Activated CD4-positive, alpha-beta T cell treated with anti-CD3 and anti-CD28 coated beads for 36 hours (primary cell): Measurements from ENCODE around the gene LEUTX. TPM values are rescaled to one million over a fixed set of nuclear protein-coding genes. Genes with fewer than 3 reads are reported as not detected.

ENCODE experiments used
- ATAC-seq: fragments of 200-7000 bp; cut with Tn5 transposase; one replicate; pipeline ENCODE4 v1.10.0; 2021; ENCODE audit warnings: mild to moderate bottlenecking, moderate library complexity
- CTCF ChIA-PET: fragments of 350-600 bp; sonication (Branson Sonifier 250); formaldehyde crosslinking; loops from one replicate; lab custom pipeline; 2021; ENCODE audit warnings: antibody characterized with exemption; lab: Charles Lee
- POLR2A ChIA-PET: fragments of 350-600 bp; sonication (Branson Sonifier 250); formaldehyde crosslinking; loops from one replicate; lab custom pipeline; 2021; ENCODE audit warnings: antibody characterized with exemption, inconsistent platforms; lab: Charles Lee
- DNase-seq: peaks from one replicate; pipeline ENCODE4 v3.0.0-alpha.2; 2020
- H3K27ac Mint-ChIP-seq: one replicate; pipeline ENCODE4 v1.8.0; 2021; ENCODE audit warnings: mixed read lengths
- H3K27me3 Mint-ChIP-seq: one replicate; pipeline ENCODE4 v1.8.0; 2021; ENCODE audit warnings: mixed read lengths
- H3K36me3 Mint-ChIP-seq: one replicate; pipeline ENCODE4 v1.8.0; 2021; ENCODE audit warnings: low read depth, mixed read lengths
- H3K4me1 Mint-ChIP-seq: one replicate; pipeline ENCODE4 v1.8.0; 2021; ENCODE audit warnings: mixed read lengths
- H3K4me3 Mint-ChIP-seq: one replicate; pipeline ENCODE4 v1.8.0; 2021; ENCODE audit warnings: mild to moderate bottlenecking, moderate library complexity, mixed read lengths
- H3K9me3 Mint-ChIP-seq: one replicate; pipeline ENCODE4 v1.8.0; 2021; ENCODE audit warnings: low read depth, mixed read lengths
- intact Hi-C, 2 experiments: fragments of 100-400 bp; cut with DNase I in 1 of 2; cut with micrococcal nuclease in 1 of 2; formaldehyde crosslinking; loops; one replicate each; pipeline versions ENCODE4 v1.14.2 to v1.15.1; 2022 to 2024; cut with DNase I, micrococcal nuclease
- total RNA-seq, 2 experiments: library from RNA; stranded (reverse); gene quantifications; one replicate each; pipeline ENCODE4 v1.2.3, GENCODE V29; 2021

LEUTX gene
- total RNA-seq, 2 experiments from 2014 or later = not detected

DNA sequence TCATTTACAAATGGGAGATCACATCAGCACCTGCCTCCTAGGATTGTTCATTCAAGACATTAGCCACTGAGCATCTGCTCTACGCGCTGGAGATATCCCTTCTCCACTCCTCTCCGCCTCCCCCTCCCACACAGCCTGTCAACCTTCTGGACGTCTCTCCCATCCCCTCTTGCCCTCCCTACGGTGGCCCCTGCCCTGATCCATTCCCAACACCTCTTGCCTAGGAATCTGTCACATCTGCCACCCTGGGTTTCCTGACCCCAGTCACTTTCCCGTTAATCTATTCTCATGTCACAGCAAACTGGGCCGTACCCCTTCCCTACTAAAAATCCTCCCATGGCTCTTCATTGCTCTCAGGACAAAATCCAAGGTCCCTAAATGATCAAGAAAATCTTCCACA lies 45.0 kb downstream of the LEUTX start:
- peaks cover 13% of the 10 kb centered on the region for H3K36me3 Mint-ChIP-seq
- ChIA-PET CTCF (interaction anchor here (0.6 to 2.1 kb wide), 3 partner anchors 20 to 285 kb away, joined by 3 to 15 read pairs (median 8); no protein-coding TSS in a partner anchor), POLR2A (no interaction called here)
- H3K9me3 Mint-ChIP-seq = no peaks in the 10 kb centered on the region
- intact Hi-C loops = loop anchor here (1.0 kb wide), 7 partner anchors 10 to 368 kb away; partner anchors contain the start of genes DYRK1B (in 1 of the 2), FBL (in 1 of the 2), MAP3K10 (in 1 of the 2) and PSMC4 (in 1 of the 2)
- ATAC-seq = no peak
- H3K4me3 Mint-ChIP-seq = no peak overlapping the region
- no peak overlapping the region for H3K27ac Mint-ChIP-seq
- no peaks in the 10 kb centered on the region for H3K27me3 Mint-ChIP-seq
- no peak for DNase-seq
- H3K4me1 Mint-ChIP-seq = peaks cover 11% of the 10 kb centered on the region

DNA sequence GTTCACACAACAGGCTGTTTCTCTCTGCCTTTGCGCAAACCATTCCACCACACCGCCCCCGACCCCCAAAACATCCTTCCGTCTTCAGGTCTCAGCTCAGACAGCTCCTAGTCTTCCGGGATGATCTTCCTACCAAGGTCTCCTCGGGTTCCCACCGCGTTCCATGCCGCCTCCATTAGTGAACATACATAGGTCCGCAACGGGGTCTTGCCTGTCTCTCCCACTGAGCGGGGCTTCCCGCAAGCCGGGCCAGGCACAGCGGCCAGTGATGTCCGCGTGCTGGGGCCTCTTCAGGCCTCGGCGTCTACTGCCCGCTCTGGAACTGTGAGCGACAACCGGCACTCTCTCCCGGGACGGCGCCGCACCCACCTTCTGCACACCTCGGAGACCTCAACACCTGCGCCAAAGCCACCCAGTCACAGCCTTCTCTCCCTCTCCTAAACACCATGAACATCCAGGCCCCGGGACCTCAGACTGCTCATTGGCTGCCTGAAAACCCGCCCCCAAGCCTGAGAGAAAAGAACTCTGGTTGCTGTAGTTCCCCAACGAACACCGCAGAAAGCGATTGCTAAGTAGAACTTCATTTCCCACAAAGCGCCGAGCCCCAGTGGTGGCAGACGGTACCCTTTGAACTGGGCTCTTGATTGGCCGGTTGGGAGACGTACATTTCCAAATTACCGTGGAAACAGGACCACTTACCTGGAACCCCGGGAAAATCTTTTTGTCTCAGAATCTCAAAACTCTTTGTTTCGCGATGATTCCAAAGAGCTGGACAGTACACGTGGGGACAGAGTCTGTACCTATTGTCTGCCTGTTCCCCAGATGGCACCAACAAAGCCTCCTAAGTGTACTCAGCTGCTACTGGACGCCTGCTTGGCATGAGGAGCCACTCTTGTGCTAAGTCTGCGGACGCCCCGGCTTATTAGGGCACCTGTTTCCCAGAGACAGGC lies 45.8 kb downstream of the LEUTX start:
- Mint-ChIP-seq H3K9me3 (no peaks in the 10 kb centered on the region), H3K4me3 (no peak overlapping the region), H3K4me1 (peaks cover 6% of the 10 kb centered on the region), H3K27ac (no peak overlapping the region), H3K27me3 (no peaks in the 10 kb centered on the region), H3K36me3 (peaks cover 21% of the 10 kb centered on the region)
- POLR2A ChIA-PET = interaction anchor here (1.4 kb wide), 1 partner anchor 9 kb away, joined by 5 read pairs; the partner anchor contains the start of gene DYRK1B
- ATAC-seq = peak; percentile 100
- intact Hi-C loops = loop anchor here (1.0 kb wide), 7 partner anchors 9 to 367 kb away; partner anchors contain the start of genes DYRK1B (in 1 of the 2), FBL (in 1 of the 2), MAP3K10 (in 1 of the 2) and PSMC4 (in 1 of the 2)
- peak; percentile 94 for DNase-seq
- CTCF ChIA-PET = interaction anchor here (0.6 to 2.1 kb wide), 6 partner anchors 9 to 1725 kb away, joined by 3 to 15 read pairs (median 3); no protein-coding TSS in a partner anchor

DNA sequence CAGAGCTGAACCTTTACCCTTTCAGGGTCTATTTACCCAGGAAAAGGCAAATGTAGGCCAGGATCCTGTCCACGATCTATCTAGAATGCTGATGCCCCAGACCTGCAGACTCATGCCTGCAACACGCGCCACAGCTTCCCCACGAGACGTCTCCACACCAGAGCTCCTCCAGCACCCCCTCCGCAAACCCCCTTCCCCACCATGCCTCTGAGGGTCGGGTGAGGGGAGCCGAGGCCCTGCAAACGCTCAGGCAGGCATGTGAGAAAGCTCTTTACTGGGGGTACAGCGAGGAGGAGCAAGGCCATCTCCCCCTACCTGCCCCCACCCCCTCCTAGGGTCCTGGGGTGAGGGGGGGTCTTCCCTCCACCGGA lies 46.4 kb downstream of the LEUTX start:
- ChIA-PET POLR2A (interaction anchor here (1.4 kb wide), 1 partner anchor 9 kb away, joined by 5 read pairs; the partner anchor contains the start of gene DYRK1B), CTCF (interaction anchor here (0.6 to 2.1 kb wide), 5 partner anchors 8 to 1724 kb away, joined by 3 to 15 read pairs (median 3); no protein-coding TSS in a partner anchor)
- H3K27ac Mint-ChIP-seq = no peak overlapping the region
- peaks cover 25% of the 10 kb centered on the region for H3K36me3 Mint-ChIP-seq
- DNase-seq (no peak), ATAC-seq (no peak)
- intact Hi-C loops = no loop called here
- no peaks in the 10 kb centered on the region for H3K27me3 Mint-ChIP-seq
- H3K4me3 Mint-ChIP-seq = no peak overlapping the region
- H3K4me1 Mint-ChIP-seq = peaks cover 6% of the 10 kb centered on the region
- no peaks in the 10 kb centered on the region for H3K9me3 Mint-ChIP-seq

DNA sequence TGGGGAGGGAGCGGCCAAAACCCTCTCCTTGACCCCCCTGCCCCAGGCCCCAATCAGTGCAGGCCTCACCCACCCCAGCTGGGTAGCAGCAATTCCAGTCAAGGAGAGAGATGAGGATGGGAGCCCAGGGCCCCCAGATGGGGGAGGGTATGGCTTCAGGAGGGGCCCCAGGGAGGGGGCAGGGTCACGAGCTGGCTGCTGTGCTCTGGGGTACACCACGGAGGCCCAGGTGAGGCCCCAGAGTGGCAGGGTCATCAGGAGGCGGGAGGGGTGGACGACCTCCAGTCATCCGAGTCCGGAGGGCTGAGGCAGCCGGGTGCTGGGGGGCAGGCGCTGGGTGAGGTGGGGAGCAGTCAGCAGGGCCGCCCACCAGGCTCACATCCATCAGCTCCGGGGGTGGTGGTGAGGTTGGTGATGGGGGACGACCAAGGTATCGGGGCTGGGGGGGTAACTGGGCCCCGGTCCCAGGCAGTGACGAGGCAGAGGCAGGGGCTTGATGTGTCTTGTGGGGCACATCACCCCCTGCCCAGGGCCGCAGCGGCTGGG lies 47.0 kb downstream of the LEUTX start:
- Mint-ChIP-seq H3K27me3 (no peaks in the 10 kb centered on the region), H3K4me3 (no peak overlapping the region), H3K36me3 (peaks cover 28% of the 10 kb centered on the region), H3K9me3 (no peaks in the 10 kb centered on the region), H3K4me1 (peaks cover 6% of the 10 kb centered on the region), H3K27ac (no peak overlapping the region)
- DNase-seq (no peak), ATAC-seq (no peak)
- POLR2A ChIA-PET = interaction anchor here (1.4 kb wide), 1 partner anchor 8 kb away, joined by 5 read pairs; the partner anchor contains the start of gene DYRK1B
- intact Hi-C loops = no loop called here
- CTCF ChIA-PET = interaction anchor here (1.9 to 2.1 kb wide), 2 partner anchors 18 to 33 kb away, joined by 5 to 15 read pairs; no protein-coding TSS in a partner anchor

DNA sequence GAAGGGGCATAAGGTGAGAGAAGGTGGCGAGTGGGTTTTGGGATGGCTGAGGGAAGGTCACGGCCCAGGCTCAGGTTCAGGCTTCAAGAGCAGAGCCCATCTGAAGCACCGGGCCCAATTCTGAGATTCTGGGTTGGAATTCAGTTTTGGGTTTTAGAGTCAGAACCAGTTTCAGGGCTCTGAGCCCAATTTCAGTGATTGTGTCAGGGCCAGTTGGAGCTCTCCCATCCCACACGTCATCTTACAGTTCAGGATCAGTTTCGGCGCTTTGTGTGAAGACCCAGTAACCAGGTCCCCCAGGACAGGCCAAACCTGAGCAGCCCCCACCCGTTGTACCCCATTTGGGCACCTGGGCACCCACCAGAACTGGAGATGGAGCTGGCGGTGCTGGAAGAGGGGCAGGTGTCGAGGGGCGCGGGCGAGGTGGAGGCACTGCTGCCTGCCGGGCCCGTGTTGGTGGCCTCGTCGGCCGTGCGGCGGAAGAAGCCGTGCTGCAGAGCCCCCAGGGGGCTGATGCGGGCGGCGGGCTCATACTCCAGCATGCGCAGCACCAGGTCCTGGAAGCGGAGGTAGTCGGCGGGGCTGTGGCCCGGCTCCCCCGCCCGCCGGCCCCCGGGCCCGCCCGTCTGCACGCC lies 47.8 kb downstream of the LEUTX start:
- Mint-ChIP-seq H3K9me3 (no peaks in the 10 kb centered on the region), H3K4me3 (no peak overlapping the region), H3K4me1 (peaks cover 9% of the 10 kb centered on the region), H3K27ac (no peak overlapping the region), H3K36me3 (peaks cover 34% of the 10 kb centered on the region), H3K27me3 (no peaks in the 10 kb centered on the region)
- ChIA-PET CTCF (interaction anchor here (1.9 kb wide), 1 partner anchor 34 kb away, joined by 5 read pairs; no protein-coding TSS in a partner anchor), POLR2A (no interaction called here)
- ATAC-seq (no peak), DNase-seq (no peak)
- intact Hi-C loops = no loop called here

DNA sequence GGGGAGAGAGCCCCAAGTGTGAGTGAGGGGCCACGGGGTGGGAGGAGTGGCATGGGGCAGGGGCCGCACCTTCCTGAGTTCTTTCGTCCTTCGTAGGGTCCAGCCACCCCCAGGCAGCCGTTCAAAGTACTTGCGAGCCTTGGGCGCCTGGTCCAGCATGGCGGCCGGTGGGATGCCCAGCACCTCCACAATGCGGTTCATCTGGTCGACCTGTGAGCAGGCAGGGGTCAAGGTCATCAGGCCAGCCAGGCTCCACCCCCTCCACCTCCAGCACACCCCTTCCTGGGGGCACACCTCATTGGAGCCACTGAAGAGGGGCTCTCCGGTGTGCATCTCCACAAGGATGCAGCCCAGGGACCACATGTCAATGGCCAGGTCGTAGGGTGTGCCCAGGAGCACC lies 48.6 kb downstream of the LEUTX start:
- no peaks in the 10 kb centered on the region for H3K27me3 Mint-ChIP-seq
- intact Hi-C loops = no loop called here
- no peak overlapping the region for H3K4me3 Mint-ChIP-seq
- H3K27ac Mint-ChIP-seq = no peak overlapping the region
- ChIA-PET CTCF (no interaction called here), POLR2A (no interaction called here)
- H3K36me3 Mint-ChIP-seq = peaks cover 37% of the 10 kb centered on the region
- H3K4me1 Mint-ChIP-seq = peaks cover 13% of the 10 kb centered on the region
- no peaks in the 10 kb centered on the region for H3K9me3 Mint-ChIP-seq
- DNase-seq (no peak), ATAC-seq (no peak)

DNA sequence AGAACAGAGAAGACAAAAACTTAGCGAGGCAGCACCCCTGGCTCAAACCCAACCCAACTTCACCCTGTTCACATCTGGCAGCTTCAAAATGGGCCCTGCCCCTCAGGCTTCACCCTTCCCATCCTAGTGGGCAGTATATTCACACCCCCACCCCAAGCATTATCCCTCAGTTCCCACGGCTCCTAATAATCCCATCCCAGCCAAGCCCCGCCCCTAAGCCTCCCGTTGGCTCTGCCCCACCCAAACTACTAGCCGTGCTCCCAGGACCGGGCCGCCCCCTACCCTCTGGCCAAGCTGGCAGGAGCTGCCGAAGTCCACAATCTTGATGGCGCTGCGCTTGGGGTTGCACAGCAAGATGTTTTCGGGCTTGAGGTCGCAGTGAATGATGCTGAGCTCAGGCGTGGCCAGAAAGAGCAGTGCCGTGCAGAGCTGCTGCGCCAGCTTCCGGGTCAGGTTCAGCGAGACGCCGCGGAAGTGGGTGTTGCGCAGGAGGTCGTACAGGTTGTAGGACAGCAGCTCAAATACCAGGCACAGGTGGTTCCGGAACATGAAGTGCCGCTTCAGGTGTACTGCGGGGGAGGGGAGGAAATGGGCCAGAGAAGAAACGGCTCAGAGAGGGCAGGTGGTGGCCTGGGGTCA lies 49.5 kb downstream of the LEUTX start:
- ATAC-seq = no peak
- H3K27ac Mint-ChIP-seq = no peak overlapping the region
- POLR2A ChIA-PET = no interaction called here
- peaks cover 22% of the 10 kb centered on the region for H3K4me1 Mint-ChIP-seq
- no peak for DNase-seq
- intact Hi-C loops = no loop called here
- peaks cover 45% of the 10 kb centered on the region for H3K36me3 Mint-ChIP-seq
- H3K4me3 Mint-ChIP-seq = no peak overlapping the region
- CTCF ChIA-PET = interaction anchor here (1.1 kb wide), 1 partner anchor 17 kb away, joined by 5 read pairs; no protein-coding TSS in a partner anchor
- no peaks in the 10 kb centered on the region for H3K9me3 Mint-ChIP-seq
- no peaks in the 10 kb centered on the region for H3K27me3 Mint-ChIP-seq

DNA sequence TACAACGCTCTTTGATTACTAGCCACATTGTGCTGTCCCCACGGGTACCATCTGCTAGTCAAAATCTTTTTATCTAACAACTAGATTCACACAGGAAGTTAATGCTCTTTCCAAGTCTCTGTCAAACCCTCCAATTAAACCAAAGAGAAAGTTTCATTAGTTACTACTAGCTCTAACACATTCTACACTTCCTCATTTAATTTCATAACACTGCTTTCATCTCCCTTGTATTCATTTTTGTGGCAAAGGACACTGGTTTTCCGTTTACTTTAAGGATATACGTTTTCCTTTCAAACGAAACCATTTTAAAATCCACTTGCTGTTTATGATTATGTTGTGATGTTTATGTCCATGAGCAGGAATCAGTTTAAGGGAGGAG lies 50.0 kb downstream of the LEUTX start:
- DNase-seq (no peak), ATAC-seq (no peak)
- peak overlapping the region; percentile 28 for H3K27ac Mint-ChIP-seq
- H3K27me3 Mint-ChIP-seq = no peaks in the 10 kb centered on the region
- intact Hi-C loops = no loop called here
- ChIA-PET CTCF (interaction anchor here (1.1 kb wide), 1 partner anchor 16 kb away, joined by 5 read pairs; no protein-coding TSS in a partner anchor), POLR2A (no interaction called here)
- peaks cover 45% of the 10 kb centered on the region for H3K36me3 Mint-ChIP-seq
- no peak overlapping the region for H3K4me3 Mint-ChIP-seq
- H3K4me1 Mint-ChIP-seq = peaks cover 22% of the 10 kb centered on the region
- H3K9me3 Mint-ChIP-seq = no peaks in the 10 kb centered on the region

DNA sequence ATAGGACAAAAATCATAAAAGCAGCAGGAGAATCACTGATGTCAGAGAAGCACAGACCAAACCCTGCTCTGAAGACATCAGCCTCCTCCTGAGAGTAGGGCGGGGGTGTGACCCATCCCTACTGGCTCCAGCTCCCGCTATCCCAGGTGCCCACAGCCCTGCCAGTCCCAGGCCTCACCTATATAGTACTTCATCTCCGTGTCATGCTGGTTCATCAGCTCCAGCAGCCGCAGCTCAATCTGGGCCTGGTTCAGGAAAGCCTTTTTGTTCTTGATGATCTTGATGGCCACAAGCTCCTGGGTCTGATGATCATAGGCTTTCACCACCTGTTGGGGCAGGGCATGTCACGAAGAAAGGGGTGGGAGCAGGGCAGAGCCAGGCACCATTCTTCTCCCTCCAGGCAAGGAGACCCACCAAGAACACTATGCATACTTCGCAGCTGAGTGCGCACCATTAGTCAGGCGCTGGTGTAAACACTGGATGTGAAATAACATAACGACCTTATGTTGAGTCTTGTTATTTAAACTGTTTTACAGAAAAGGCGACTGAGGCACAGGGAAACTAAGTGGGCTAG lies 51.1 kb downstream of the LEUTX start:
- CTCF ChIA-PET = interaction anchor here (0.5 kb wide), 1 partner anchor 80 kb away, joined by 3 read pairs; no protein-coding TSS in a partner anchor
- no peaks in the 10 kb centered on the region for H3K9me3 Mint-ChIP-seq
- no peak overlapping the region for H3K4me3 Mint-ChIP-seq
- POLR2A ChIA-PET = interaction anchor here (0.6 kb wide), 1 partner anchor 429 kb away, joined by 4 read pairs; no protein-coding TSS in a partner anchor
- intact Hi-C loops = loop anchor here in 1 of 2 experiments (5.0 kb wide), 5 partner anchors 382 to 973 kb away; partner anchors contain the start of genes SAMD4B, SERTAD3 and SUPT5H
- H3K36me3 Mint-ChIP-seq = peaks cover 54% of the 10 kb centered on the region
- ATAC-seq (no peak), DNase-seq (no peak)
- H3K27me3 Mint-ChIP-seq = no peaks in the 10 kb centered on the region
- H3K4me1 Mint-ChIP-seq = peaks cover 28% of the 10 kb centered on the region
- peak overlapping the region; percentile 26 for H3K27ac Mint-ChIP-seq

DNA sequence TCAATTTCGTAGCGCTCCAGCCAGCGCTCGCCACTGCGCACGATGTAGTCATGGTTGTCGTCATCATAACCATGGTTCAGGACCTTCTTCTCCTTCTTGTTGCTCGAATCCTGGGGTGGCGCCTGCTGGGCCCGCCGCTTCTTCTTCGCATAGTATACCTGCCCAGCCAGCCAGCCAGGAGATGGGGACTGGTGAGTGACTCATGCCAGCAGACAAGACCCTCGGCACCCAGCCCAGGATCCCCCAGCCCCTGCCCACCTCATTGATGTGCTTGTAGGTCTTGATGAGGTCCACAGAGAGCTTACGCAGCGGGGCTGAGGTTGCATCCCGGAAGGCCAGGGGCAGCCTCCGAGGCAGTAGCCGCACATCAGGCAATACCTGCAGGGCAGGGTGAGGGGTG lies 51.8 kb downstream of the LEUTX start:
- Mint-ChIP-seq H3K4me1 (peaks cover 25% of the 10 kb centered on the region), H3K36me3 (peaks cover 58% of the 10 kb centered on the region), H3K27ac (no peak overlapping the region), H3K4me3 (no peak overlapping the region), H3K9me3 (no peaks in the 10 kb centered on the region), H3K27me3 (no peaks in the 10 kb centered on the region)
- DNase-seq = no peak
- intact Hi-C loops = loop anchor here in 1 of 2 experiments (5.0 kb wide), 5 partner anchors 383 to 972 kb away; partner anchors contain the start of genes SAMD4B, SERTAD3 and SUPT5H
- ChIA-PET POLR2A (no interaction called here), CTCF (no interaction called here)
- no peak for ATAC-seq
